HG03103 (cell line): ENCODE results near the gene TEAD2.
A peak's percentile ranks its signal among the peaks of the same experiment; 100 is the strongest.

Experiments used
- ATAC-seq: cut with Tn5 transposase; IDR thresholded peaks from one replicate; pipeline ENCODE4 v1.9.1; 2021; ENCODE audit warnings: low read depth; ENCODE audit not compliant: unreplicated experiment

Gene TEAD2

DNA sequence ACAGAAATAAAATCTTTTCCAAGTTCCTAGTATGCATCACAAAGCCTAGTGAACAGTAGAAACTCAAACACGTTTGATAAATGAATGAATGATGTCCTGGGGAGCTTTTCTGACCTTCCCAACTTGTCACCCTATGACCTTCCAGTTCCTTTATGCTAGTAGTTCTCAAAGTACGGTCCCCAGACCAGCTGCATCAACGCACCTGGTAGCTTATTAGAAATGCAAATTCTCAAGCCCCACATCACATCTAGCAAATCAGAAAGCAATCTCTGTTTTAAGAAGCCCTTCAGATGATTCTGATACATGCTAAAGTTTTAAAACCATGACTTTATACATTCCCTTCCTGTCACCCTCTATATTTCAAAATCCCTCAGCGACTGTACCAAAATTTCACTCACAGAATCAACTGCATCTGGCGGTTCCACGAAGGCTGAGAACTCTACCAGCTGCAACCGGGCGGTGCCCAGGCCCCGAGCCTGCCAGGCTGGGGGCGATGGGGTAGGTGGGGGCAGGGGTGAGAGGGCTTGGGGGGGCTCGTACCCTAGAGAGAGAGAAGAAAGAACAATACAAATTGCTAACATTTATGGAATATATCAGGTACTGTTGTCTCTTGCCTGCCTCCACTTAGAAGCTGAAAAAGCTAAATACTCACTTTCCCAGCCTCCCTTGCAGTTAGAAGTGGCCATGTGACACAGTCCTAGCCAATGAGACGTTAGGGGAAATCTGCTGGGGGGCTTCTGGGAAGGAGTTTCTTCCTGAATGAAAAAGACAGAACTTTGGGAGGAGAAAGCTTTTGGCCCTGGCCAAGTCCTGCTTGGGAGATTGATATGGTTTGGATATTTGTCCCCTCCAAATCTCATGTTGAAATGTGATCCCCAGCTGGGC is 13.7 kb downstream of the TEAD2 start:
- no peak for ATAC-seq

- no peak for ATAC-seq
Measured at GRCh38 chr19:49347835-49348234, 14.4 kb downstream of the TEAD2 start.

DNA sequence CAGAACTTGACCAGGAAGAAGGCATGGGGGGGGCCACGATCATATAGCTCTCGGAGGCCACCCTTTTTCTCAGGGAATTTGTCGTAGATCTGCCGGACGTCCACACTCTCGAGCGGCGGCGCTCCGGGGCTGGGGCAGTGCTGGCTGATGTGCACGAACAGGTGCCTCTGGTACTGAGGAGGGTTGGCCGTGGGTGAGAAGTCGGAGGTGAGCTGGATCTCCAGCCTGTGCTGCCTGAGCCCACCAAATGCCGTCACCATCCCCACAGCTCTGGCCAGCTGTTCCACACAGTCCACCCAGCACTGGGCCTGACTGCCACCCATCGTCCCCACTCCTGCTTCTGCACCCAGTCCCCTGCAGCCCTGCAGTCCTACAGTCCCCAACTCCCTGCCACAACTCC is 15.0 kb downstream of the TEAD2 start:
- ATAC-seq = no peak

DNA sequence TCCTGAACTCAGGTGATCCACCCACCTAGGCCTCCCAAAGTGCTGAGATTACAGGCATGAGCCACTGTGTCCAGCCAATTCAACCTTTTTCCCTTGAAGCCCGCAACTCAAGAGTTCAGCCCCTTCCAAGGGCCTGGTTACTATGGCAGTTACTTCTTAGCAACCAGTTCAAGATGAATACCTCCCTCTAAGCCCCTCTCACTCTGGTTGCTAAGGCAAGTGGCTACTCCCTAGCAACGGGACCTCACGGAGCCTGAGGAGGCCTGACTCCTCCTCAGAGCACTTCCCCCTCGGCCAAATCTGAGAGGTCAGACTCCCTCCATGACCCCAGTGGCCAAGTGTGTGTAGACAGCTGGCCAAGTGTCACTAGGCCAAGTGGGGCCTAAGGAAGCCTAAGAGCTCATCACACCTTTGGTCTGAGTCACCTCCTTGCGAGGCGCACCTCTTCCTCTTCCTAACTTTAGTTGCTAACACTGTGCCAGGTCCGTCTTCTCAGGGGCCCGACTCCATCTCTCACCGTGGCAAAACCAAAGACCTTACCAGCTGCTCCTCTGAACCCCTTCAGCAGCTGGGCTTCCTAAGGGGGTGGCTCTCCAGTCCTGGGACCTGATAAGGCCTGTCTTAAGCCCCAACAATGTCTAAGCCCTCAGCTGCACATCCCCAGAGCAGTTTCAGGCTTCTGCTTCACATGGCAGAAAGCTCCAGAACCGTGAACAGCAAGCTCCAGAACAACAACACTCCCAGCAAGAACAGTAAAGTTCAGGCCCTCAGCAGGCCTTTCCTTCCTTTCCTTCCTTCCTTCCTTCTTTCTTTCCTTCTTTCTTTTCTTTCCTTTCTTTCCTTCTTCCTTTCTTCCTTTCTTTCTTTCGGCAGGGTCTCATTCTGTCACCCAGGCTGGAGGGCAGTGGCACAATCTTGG is 17.5 kb downstream of the TEAD2 start:
- ATAC-seq = no peak

DNA sequence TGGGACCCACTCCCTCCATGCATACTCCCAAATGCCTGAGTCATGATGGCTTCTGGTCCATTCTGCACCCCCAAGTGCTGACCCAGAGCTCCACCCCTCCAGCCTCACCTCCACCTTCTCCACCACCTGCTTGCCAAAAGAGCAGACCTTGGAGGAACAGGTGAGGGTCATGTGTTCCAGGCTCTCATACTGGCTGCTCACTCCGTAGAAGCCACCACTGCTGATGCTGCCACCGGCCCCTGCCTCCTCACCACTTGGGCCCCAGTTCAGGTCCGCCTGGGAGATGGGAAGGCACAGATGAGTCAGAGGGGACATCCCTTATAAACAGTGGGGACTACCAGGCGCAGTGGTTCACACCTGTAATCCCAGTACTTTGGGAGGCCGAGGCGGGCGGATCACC is 19.1 kb downstream of the TEAD2 start:
- no peak for ATAC-seq

- no peak for ATAC-seq
Measured at GRCh38 chr19:49342291-49342721, 19.9 kb downstream of the TEAD2 start.

- ATAC-seq = no peak
Measured at GRCh38 chr19:49340865-49341718, 21.1 kb downstream of the TEAD2 start.

GRCh38 chr19:49340069-49340864 is 21.9 kb downstream of the TEAD2 start:
- ATAC-seq = peak; percentile 45

DNA sequence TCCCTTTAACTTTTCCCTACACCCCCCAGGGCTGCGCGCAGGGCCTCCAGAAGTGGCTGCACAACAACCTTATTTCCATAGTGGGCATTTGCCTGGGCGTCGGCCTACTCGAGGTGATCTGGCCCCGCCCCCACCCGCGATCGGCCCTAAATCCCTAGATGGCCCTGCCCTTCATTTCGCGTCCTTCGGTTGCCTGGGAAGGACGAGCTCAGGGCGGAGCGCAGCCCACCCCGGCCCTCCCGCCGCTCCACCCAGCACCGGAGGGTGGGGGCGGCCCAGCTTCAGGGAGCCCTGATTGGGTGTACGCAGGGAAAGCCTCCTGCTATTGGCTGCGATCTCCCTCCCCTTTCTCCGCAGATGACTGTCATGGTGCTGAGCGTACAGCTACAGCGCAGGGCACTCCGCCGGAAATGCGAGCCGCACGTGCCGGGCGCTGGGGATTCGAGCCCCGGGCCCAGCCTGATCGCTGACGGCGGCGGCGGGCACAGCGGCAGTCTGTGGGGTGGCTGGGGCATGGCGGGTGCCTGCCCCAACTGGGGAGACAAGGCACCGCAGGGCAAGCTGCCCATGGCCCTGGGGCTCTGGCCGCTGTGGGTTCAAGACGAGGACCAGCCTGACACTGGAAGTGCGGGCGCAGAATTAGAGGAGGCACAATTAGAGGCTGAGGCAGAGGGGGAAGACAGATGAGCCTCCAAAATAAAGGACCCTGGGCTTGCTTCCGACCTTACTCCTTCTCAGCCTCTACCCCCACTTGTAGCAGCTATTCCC is 22.7 kb downstream of the TEAD2 start:
- ATAC-seq = no peak

- no peak for ATAC-seq
Measured at GRCh38 chr19:49338691-49339300, 23.4 kb downstream of the TEAD2 start.

- ATAC-seq = no peak
Measured at GRCh38 chr19:49338023-49338677, 24.1 kb downstream of the TEAD2 start.

- ATAC-seq = no peak
Measured at GRCh38 chr19:49337267-49338022, 24.8 kb downstream of the TEAD2 start.

GRCh38 chr19:49336482-49337266 is 25.5 kb downstream of the TEAD2 start:
- ATAC-seq = no peak

- no peak for ATAC-seq
Measured at GRCh38 chr19:49335784-49336481, 26.3 kb downstream of the TEAD2 start.

DNA sequence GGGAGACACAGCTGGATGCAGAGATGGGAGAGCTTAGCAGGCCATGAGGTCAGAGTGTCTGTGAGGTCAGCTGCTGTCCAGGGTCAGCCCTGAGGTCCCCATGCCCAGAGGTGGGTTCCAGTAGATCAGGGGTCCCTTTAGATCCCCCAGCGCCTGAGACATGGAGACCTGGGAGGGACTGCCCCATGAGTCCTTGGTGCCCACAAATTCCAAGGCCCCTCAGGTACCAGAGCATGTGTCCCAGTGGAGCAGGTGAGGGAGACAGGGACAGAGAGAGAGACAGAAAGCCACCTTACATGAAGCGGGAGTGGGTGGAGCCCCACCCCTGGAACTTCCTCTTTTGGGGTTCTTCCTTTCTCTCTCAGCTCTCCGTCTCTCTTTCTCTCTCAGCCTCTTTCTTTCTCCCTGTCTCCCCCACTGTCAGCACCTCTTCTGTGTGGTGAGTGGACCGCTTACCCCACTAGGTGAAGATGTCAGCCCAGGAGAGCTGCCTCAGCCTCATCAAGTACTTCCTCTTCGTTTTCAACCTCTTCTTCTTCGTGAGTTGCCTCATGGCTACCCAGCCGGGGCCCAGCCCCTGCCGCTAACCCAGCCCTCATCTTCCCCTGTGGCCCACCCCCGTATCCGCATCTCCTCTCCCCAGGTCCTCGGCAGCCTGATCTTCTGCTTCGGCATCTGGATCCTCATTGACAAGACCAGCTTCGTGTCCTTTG is 27.0 kb downstream of the TEAD2 start, which contains the start of gene CD37:
CD37 (plus strand) TSS at position 336 of the 713 bp plus-strand sequence; CDS start at position 471, 135 bp downstream.
- ATAC-seq = no peak
